TTC549 (cell line): Measurements from ENCODE around the gene CST4.
"Not testable (repeated sequence)": the region's sequence is repeated elsewhere in the genome, so short reads cannot be mapped to it uniquely, and the experiment has no call there.

Source experiments
- FAIRE-seq: peaks from 2 replicates; lab custom pipeline; 2012; peaks lifted over from hg19 to GRCh38; lab: Jason Lieb, UNC

The CST4 gene

DNA sequence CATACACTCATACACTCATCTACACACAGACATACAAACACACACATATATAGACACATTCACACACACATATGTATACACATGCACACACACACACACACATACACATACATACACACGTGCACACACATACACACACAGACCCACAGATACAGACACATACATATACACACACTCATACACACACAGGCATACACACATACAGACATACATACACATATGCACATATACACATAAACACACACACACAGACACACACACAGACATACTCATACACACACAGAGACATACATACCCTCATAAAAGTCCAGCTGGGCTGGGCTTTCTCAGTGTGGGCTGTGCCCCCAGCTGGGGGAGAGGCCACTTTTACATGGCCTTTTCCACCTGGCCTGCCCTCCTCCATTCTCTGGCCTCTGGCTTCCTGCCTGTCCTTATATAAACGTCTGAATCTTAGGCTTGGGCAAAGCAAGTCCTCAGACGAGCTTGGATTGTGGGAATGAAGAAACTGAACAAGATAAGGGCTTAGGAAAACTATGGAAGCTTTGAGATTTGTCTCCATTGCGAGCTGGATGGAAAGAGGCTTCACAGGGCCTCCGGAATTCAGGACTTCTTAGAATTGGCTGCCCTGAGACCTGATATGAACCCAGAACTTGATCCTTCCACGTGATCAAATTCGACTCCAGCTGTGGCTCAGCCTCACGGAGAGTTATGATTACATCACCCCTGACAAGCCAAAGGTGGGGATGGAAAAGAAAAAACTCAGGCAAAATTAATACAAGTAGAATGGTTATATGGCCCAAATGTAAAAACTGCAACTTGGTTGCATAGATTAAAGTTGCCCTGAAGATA, 28.6 kb downstream of the CST4 start:
- FAIRE-seq = no peak

DNA sequence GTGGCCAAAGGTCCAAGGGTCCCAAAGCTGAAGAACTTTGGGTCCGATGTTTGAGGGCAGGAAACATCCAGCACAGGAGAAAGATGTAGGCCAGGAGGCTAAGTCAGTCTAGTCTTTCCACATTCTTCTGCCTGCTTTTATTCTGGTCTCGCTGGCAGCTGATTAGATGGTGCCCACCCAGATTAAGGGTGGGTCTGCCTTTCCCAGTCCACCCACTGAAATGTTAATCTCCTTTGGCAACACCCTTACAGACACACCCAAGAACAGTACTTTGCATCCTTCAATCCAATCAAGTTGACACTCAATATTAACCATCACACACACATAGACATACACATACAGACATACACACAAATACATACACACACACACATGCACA, 29.2 kb downstream of the CST4 start:
- not testable (repeated sequence) for FAIRE-seq

DNA sequence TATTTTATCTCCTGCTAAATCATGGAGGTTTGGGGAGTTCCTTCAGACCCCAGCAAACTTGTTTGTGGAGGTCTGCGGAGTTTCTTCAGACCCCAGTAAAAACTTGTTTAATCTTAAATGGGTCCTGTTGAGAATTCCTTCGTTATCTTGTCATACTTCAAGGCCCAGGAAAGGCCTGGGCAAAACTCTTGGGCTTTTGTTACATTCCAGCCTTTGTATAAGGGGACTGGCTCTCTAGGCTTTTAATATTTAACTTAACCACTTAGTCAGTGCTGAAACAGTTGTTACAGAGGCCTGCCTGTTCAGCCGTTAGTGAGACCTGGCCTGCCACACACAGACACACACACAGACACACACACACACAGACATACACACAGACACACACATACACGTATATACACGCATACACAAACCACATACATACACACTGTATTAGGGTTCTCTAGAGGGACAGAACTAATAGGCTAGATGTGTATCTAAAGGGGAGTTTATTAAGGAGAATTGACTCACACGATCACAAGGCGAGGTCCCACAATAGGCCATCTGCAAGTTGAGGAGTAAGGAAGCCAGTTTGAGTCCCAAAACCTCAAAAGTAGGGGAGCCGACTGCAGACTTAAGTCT, 29.7 kb downstream of the CST4 start:
- no peak for FAIRE-seq

DNA sequence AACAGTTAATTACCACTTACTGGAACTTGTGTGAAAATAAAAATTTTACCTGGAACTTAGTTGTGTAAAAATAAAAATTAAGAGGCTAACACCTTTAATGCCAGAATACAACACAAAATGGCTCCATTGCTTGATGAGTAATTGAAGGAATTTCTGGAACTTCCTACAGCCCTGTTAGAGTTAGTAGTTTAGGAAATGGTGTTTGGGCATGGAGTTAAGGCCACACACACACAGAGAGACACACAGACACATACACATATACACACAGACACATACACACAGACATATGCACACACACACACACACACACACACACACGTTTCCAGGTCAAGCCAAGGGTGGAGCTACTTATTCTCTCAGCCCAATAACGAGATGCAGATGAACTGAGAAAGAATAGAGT, 30.5 kb downstream of the CST4 start:
- FAIRE-seq = no peak

DNA sequence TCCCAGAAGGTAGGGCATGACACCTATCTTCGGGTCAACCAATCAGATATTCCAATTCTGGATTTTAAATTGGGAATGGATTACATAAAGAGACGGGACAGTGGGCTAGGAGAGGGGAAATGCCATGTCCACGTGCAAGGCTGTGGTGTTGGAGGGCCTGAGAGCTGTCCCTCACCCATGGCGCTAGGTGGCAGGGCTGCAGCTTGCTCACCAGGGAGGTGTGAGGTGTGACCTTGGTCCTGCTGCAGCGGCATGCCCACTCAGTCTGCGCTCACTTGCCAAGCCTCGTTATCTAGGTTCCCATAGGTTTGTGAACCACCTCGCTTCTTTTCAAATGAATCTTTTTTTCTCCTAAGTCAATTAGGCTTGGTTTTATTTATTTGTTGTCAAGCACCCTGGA, 31.6 kb downstream of the CST4 start:
- no peak for FAIRE-seq

DNA sequence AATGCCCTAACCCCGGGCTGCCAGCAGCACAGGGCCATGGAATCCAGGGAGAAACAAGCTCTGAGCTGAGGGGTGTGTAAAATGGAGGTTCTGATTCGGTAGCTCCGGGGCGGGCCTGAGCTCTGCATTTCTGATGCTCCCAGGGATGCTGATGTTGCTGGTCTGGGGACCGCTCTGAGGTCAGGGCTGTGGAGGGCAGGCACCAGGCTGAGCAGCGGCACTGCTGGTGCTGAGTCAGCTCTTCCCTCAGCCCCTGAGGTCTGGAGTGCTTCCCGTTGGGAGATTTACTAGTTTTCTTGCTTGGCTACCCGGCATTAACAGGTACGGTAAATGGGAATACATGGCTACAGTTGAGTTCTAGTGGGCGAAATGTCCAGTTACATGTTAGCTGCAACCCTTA, 32.5 kb downstream of the CST4 start:
- FAIRE-seq = no peak

DNA sequence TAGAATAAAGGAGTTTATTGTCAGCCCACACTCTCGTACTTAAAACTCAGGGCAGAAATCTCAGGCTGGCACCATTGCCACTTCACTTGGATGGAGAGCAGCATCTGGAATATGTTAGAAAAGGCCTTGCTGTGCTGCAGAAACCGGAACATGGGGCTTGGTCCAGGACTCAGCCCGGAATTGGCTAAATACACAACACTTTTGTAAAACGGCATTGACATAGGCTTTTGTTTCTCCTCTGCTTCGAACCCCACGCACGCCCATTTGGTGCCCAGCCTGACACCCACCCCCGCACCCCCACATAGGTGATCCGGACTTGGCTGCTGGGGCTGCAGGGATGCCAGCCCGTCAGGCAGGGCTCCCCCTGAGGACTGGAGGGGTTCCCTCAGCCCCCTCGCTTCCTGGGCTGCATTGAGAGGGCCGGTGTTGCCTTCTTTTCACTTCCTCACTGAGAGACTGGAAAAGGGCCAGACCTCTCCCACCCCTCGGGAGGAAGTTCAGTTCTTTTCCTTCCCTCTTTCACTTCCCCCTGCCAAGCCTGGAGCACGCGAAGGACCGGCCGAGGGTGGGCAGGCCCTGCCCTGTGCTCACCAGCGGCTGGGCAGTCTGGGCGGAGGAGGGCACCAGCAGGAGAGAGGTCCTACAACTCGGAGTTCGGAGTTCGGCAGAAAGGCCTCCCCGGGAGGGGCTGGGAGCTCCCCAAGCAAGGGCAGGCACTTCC, 33.2 kb downstream of the CST4 start:
- no peak for FAIRE-seq

DNA sequence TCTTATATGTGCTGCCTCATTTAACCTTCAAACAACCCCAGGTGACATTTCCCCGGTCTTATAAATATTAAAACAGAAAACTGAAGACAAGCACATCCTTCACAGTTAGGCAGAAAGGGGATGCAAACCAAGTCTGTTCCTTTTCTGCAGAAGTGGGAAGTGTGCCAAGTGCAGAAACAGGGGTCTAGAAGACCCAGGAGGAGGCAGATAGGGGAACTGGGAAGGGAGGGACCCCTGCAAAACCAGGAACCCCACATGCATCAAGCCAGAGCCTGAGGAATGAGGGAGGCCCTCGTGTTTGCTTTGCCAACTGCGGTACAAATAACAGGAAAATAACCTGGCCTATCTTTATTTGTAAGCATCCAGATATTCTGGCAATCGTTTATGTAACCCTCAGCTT, 34.1 kb downstream of the CST4 start:
- FAIRE-seq = no peak

DNA sequence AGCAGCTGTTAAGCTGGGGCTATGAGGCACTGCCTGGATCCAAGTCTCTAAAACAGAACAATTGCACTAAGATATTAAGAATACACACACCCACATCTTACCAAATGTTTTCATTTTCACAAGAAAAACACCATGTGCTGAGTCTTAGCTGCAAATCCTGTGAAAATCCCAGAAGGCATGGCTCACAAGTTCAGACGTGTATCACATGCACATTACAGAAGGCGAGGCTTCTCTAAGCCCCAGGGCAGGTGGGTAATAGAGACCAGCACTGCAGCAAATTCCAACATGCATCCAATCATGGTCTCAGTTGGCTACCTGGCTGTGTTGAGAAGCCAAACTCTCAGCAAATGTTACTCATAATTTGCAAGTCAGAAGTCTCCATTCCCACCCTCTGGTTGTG, 34.8 kb downstream of the CST4 start:
- no peak for FAIRE-seq

DNA sequence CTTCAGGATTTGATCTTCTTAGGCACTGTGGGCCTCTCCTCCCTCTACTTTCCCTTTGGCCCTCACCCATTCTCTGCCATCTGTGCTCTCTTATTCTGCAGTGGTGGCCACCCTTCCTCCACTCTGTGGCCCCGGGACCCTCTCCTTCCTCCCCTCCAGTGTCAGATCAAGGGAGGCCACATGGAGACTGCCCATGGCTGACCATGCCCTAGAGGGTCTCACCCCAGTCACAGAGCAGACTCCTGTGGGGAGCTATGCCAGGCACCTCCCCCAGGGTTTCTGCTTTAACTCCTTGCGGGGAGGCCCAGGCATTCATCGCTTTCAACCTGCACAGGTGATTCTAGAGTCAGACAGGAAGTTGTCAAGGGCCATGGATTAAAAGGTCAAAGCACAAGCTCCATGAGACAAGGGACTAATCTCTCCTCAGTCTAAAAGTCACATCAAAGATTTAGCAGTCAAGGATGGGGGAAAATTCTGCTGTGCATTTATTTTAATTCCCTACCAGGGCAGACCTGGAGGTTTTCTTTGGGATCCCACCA, 35.4 kb downstream of the CST4 start:
- FAIRE-seq = no peak

DNA sequence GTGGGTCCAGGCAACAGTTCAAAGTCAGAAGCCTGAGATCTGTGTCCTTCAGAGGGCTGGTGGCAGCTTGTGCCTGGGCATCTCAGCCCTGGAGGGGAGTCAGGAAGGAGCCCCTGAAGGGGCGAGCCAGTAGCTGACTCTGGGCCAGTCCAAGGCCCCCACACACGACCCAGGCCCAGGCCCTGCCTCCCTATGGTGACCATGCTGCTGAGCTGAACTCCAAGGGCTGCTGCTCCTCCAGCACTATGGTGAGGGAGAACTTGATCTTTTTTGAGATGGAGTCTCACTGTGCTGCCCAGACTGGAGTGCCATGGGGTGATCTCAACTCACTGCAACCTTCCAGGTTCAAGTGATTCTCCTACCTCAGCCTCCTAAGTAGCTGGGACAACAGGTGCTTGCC, 35.9 kb downstream of the CST4 start:
- no peak for FAIRE-seq

DNA sequence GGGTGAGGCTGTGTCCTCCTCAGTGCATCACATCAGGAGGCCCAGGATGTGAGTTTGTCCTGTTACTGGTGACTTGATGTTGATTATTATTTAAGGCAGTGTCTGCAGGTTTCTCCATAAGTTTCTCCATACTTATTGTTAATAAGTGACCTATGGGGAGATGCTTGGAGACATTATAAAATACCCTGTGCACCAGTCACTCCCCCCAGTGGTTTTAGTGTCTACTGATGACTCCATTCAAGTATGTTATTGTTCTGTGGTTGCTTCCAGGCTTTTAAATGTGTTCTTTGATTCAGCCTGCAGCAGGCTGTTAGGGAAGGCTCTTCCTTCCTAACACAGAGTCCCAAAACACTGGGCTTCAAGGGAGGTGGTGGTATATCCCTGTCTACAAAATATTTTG, 36.5 kb downstream of the CST4 start:
- no peak for FAIRE-seq

DNA sequence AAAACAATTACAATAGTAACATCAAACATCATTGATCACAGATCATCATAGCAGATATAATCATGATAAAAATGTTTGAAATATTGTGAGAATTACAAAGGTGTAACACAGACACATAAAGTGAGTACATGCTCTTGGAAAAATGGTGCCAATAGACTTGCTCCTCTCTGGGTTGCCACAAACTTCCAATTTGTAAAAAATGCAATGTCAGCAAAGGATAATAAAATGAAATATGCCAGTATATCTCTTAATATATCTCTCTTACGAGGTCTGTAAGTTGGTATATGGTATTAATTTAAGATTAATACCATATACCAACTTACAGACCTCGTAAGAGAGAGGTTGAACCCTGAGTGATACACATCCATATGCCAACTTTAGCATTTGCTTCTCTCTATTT, 37.7 kb downstream of the CST4 start:
- FAIRE-seq = no peak

DNA sequence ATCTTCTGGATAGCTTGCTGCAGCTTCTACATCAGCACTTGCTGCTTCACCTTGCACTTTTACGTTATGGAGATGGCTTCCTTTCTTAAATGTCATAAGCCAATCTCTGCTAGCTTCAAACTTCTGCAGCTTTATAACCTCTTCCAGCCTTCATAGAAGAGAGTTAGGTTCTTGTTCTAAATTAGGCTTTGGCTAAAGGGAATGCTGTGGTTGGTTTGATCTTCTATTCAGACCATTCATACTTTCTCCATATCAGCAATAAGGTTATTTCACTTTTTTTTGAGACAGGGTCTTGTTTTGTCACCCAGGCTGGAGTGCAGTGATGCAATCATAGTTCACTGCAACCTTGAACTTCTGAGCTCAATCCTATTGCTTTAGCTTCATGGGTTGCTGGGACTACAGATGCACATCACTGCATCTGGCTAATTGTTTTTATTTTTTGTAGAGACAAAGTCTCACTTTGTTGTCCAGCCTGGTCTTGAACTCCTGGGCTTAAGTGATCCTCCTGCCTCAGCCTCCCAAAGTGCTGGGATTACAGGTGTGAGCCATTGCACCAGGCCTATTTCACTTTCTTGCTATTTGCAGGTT, 38.9 kb downstream of the CST4 start:
- FAIRE-seq = no peak

DNA sequence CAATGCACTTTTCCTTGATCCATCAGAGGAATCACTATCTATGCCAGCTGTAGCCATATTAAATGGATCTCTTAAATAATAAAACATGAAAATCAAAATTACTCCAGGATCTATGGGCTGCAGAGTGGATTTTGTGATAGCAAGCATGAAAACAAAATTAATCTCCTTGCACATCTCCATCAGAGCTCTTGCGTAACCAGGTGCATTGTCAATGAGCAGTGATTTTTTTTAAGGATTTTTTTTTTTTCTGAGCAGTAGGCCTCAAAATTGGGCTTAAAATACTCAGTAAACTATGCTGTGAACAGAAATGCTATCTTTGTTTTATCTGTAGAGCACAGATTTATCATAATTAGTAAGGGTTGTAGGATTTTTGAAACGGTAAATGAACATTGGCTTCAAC, 39.6 kb downstream of the CST4 start:
- FAIRE-seq = no peak

DNA sequence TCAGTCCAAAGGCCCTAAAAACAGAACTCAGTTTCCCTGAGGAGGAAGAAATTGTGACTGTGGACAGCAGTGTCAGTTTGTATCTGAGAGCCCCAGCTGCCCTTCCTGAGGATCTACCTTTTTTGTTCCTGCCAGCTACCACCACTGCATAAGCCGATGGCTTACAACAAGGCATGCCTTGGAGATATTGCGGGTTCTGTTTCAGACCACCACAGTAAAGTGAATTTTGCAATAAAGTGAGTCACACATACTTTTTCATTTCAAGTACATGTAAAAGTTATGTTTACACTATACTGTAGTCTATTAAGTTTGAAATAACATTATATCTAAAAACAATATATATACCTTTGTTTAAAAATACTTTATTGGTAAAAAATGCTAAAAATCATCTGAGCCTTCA, 41.5 kb downstream of the CST4 start:
- FAIRE-seq = no peak

DNA sequence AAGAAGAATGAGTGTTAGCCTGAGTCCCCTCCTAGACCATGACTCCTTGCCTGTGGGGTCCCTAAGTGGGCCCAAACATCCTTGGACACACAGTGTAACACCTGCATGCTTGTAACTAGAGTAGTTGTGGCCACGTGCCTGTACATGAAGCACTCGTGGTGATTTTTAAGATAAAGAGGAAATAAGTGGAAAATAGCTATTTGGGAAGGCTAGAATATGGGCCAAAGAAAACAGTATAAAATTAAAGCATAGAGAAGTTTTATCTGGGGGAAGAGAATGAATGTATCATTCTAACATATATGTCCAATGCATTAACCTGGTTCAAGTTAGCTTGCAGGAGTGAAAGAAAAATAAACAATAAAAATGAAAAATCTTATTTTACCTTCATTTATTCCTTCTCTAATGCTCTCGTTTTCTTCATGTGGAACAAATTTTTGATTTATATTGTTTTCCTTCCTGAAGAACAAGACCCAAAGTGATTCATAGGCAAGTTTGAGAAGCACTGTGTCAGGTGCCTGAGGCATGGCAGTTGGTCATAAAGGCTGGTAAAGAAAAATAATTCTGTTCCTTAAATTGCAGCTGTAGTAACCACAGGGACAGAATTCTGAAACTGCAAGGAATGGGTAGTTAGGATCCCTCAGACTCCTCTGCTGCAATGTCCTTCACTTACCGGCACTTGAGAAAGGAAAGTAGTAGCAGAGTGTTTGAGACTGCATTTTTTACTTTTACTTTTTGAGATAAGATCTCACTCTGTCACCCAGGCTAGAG, 42.5 kb downstream of the CST4 start:
- FAIRE-seq = no peak

DNA sequence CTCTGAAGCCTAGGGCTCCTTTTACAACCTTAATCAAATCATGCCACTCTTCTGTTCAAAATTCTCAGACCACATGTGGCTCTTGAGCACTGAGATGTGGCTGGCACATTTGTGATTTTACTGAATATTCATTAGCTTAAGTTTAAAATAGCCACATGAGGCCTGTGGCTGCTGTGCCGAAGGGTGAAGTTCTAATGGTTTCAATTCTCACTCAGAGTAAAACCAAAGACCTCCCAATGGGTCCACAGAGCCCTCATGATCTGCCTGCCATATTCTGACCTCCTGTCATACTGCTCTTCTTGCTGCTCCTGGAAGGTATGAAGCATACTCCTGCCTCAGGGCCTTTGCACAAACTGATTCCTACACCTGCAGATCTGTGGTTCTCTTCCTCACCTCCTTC, 43.3 kb downstream of the CST4 start:
- FAIRE-seq = no peak

DNA sequence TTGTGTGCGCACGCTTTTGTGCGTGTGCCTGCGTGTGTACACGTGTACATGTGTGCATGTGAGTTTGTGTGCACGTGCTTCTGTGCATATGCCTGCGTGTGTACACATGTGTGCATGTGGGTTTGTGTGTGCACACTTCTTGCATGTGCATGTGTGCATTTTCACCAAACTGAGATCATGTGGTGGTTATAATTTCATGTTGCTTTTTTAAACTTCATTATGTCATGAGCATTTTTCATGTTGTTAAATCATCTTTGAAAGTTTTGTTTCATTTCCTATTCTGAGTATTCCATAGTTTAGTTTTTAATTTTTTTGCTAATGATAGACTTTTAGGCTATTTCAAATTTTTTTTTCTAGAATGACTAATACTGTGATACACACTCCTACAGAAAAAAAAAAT, 44.7 kb downstream of the CST4 start:
- no peak for FAIRE-seq

DNA sequence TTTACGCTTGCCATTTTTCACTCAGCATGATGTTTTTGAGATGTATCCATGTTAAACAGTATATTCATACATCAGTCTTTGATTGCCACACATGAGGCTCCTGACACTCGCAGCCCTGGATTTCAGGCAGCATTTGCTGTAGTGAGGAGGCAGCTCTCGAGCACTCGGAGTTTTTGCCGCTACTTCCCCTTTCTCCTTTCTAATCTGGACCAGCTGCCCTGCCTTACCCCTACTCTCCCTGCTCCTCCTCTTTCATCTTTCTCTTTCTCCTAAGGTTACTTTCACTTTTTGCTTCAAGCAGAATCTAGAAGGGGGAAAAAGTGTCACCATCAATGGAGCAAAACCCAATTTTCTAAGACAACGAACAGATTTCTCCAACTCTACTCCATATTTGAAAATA, 45.2 kb downstream of the CST4 start:
- FAIRE-seq = no peak

DNA sequence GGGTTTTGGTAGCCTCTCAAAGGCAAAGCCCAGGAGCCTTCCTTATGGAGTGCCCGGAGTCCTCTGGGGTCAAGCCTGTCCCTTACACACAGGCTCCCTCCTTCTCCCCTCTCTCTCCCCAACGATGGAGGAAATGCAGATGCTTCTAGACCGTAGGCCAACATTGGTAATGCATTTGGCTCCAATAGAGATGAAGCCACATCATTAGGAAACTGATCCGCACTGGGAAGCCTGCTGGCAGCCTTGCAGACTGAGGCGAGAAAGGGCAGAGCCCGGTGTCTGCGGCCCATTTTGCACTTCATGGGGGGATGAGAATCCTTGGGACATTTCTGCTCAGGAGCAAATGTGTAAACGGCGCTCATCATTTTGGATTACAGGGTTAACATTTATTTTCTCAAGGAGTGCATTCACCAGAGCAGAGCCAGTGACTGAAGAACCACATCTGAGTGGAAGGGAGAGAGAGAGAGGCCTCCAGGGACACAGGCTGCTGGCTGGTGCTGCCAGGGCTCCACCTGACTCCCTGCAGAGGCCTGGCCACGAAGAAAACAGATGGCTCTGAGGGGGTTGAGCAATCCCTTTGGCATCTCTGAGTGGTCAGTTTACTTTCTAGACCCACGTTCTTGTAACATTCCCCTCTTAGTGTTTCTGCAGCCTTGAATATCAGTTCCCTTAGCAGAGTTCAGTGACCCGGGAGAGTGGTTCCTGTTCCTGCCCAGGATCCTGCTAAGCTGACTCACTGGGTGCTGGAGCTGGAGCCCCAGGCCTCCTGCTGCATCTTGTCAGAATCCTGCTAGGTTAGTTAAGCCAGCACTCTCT, 46.7 kb downstream of the CST4 start:
- FAIRE-seq = no peak
